ENCODE measurements around the gene OPA3. TPM values are rescaled to one million over a fixed set of nuclear protein-coding genes. Genes with fewer than 3 reads are reported as not detected.

The OPA3 gene
- total and polyA plus RNA-seq, 10 of the 15 experiments (the other 5 are each of a cell fraction or from before 2014, with no cell fraction given): 2.2 to 24.3 (median 13.3) TPM

- TF ChIP-seq BCL3 (IDR thresholded peaks at IDR 0.05; ENCODE audit: borderline replicate concordance, insufficient read depth, low read depth, low read length, poor library complexity, severe bottlenecking) (no peak), ZNF592 (IDR thresholded peaks at IDR 0.05) (no peak), ASH2L (IDR thresholded peaks at IDR 0.05; ENCODE audit: borderline replicate concordance, low read depth) (no peak), RELA (IDR thresholded peaks at IDR 0.05; ENCODE audit: borderline replicate concordance, partially characterized antibody) (no peak), BCL11A (IDR thresholded peaks at IDR 0.05; ENCODE audit: low read depth, low read length) (no peak)
These were observed 95.3 kb downstream of the OPA3 start (continued) for GRCh38 chr19:45489216-45489855.

Data from GM12878 (cell line).